Esophagus (tissue), 2 donors: ENCODE measurements around the gene RTL5. TPM values are rescaled to one million over a fixed set of nuclear protein-coding genes. Genes with fewer than 3 reads are reported as not detected.
"Not testable (repeated sequence)": the region's sequence is repeated elsewhere in the genome, so short reads cannot be mapped to it uniquely, and the experiment has no call there.

ENCODE experiments used
- H3K27ac ChIP-seq, 2 donors: one replicate each; pipeline ENCODE4 v1.5.1; 2013; ENCODE audit warnings: low read depth in 2 of 2, mild to moderate bottlenecking in 2 of 2, inconsistent platforms in 1 of 2, low read length in 1 of 2, moderate library complexity in 1 of 2
- H3K27me3 ChIP-seq, 2 donors: one replicate each; pipeline ENCODE4 v1.6.1; 2013; ENCODE audit warnings: low read length in 2 of 2, control low read depth in 1 of 2, mild to moderate bottlenecking in 1 of 2; ENCODE audit not compliant: insufficient read depth in 2 of 2, control insufficient read depth in 1 of 2
- H3K36me3 ChIP-seq, 2 donors: one replicate each; pipeline ENCODE4 v1.6.1; 2013; ENCODE audit warnings: low read length in 1 of 2; ENCODE audit not compliant: control insufficient read depth in 2 of 2, insufficient read depth in 2 of 2
- H3K4me1 ChIP-seq, 2 donors: one replicate each; pipeline ENCODE4 v1.6.1; 2013; ENCODE audit warnings: low read length in 1 of 2; ENCODE audit not compliant: control insufficient read depth in 2 of 2, insufficient read depth in 2 of 2
- H3K4me3 ChIP-seq, 2 donors: one replicate each; pipeline ENCODE4 v1.5.1; 2013; ENCODE audit warnings: low read length in 2 of 2, mild to moderate bottlenecking in 2 of 2, low read depth in 1 of 2, moderate library complexity in 1 of 2
- H3K9me3 ChIP-seq, 2 donors: one replicate each; pipeline ENCODE4 v1.6.1; 2013; ENCODE audit warnings: mild to moderate bottlenecking in 2 of 2, low read depth in 1 of 2, low read length in 1 of 2, moderate library complexity in 1 of 2; ENCODE audit not compliant: control insufficient read depth in 2 of 2, insufficient read depth in 1 of 2
- WGBS, 2 donors: extraction: QIAGEN DNeasy Blood & Tissue Kit; methylation state at CpG; one replicate each; pipeline ENCODE4 v1.1.7; 2013; 5-methylcytosine and 5-hydroxymethylcytosine counted together
- polyA plus RNA-seq, 2 donors: library from polyadenylated mRNA; stranded (reverse); fragments of 200-250 nt; gene quantifications; one replicate each; pipeline ENCODE4 v1.2.3, GENCODE V29; 2013
- donor health status: healthy with polysubstance abuse.
- donor health status: Bipolar disorder and iron deficiency.

RTL5 gene
- 1 to 10 TPM in 1 of 2 donors, under 1 TPM in 1; 0.92 to 1.2 TPM for polyA plus RNA-seq

DNA sequence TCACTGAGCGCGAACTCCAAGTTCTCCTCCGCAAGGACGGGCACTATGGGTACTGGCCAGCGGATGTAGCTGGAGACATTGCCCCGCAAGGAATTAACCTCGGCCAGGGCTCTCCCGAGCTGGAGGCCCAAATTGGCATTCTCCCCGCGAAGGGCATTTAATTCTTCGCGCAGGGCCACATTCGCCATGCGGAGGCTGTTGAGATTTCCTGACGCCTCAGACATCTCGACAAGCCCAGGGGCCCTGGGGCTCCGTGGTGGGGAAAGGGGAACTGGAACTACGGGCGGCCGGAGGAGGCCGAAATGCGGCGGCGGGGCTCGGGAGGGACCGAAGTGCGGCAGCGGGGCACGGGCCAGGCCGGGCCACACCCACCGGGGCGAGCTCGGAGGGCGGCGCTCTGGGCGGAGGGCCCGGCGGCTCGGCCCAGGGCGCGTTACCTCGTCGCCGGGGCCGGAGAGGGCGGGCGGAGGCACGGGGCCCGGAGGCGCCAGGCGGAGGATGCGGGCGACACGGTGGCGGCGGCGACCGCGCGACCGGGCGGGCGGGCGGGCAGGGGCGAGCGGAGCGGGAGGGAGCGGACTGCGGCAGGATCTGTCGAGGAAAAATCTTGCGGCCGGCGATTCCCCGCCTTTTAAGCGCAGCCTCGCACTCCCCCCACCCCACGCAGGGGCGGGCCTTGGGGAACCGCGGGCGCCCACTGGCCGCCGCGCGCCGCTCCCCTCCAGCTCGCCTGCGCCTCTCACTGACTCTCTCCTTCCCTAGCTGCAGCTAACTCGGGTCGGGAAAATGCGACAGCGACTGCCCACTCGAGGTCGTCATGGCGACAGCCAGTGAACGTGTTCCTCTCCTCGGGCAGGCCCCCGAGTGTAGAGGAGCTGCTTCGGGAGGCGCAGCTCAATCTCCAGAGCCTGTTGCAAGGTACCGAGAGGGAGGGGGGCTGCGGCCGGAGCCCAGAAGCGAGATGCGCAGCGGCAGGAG lies at the start of gene RTL5:
Gene RTL5, minus strand, starts transcription at position 599 of the 978 bp plus-strand sequence.
- H3K27me3 ChIP-seq: no peaks in the 10 kb centered on the region
- H3K4me3 ChIP-seq: peak within 1 kb of the TSS; percentile 39
- no peaks in the 10 kb centered on the region for H3K36me3 ChIP-seq
- 2 to 17% methylated on average over 81 to 106 of the region's 106 CpGs for WGBS, 2 donors
- no peaks in the 10 kb centered on the region for H3K4me1 ChIP-seq
- H3K27ac ChIP-seq: peak within 1 kb of the TSS; percentile 59 to 70
- H3K9me3 ChIP-seq: no peaks in the 10 kb centered on the region

DNA sequence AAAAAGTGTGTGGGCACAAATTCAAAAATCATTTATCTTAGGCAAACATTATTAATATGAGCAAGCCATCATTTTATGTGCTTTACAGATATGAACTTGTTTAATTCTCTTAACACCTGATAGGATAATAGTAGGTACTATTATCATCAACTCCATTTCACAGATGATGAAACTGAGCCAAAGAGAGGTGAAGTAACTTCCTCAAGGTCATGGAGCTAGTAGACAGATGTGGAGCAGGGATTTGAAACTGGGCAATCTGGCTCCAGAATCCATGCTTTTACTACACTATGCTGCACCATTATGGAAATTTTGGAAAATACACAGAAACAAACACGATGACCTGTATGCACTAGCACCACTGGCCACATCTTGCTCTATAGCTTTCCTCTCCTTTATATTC lies 48.8 kb upstream of the RTL5 start:
- Histone ChIP-seq H3K4me3 (no peak overlapping the region), H3K27me3 (no peaks in the 10 kb centered on the region), H3K27ac (no peak overlapping the region), H3K4me1 (peaks cover 3% of the 10 kb centered on the region in 2 donors), H3K36me3 (no peaks in the 10 kb centered on the region), H3K9me3 (no peaks in the 10 kb centered on the region)
- 24 to 48% methylated on average over 1 of the region's 1 CpG for WGBS, 2 donors

DNA sequence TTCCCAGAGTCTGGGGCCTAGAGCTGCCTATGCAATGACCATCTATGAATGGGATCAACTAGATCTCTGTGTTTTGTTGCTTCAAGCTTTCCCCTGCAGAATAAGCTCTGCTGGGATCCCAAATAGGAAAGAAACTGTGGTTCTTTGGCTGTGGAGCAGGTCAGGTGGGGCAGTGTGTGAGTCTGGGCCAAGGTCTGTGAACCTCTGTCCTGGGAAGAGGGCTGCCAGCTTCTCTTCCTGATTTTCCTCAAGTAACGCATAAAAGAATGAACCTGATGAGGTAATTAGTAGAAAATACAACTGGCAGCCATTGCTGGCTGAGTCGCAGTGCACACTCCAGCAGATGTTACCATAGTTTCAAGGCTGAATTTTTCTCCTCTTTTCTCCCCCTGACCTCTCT lies 45.3 kb upstream of the RTL5 start:
- no peaks in the 10 kb centered on the region for H3K27me3 ChIP-seq
- H3K4me3 ChIP-seq: no peak overlapping the region
- H3K27ac ChIP-seq: no peak overlapping the region
- no peaks in the 10 kb centered on the region for H3K36me3 ChIP-seq
- no peaks in the 10 kb centered on the region for H3K9me3 ChIP-seq
- no peaks in the 10 kb centered on the region for H3K4me1 ChIP-seq
- WGBS, 2 donors: 66 to 73% methylated on average over 2 of the region's 2 CpGs

DNA sequence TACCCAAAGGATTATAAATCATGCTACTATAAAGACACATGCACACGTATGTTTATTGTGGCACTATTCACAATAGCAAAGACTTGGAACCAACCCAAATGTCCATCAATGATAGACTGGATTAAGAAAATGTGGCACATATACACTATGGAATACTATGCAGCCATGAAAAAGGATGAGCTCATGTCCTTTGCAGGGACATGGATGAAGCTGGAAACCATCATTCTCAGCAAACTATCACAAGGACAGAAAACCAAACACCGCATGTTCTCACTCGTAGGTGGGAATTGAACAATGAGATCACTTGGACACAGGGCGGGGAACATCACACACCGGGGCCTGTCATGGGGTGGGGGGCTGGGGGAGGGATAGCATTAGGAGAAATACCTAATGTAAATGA lies 44.6 kb upstream of the RTL5 start:
- not testable (repeated sequence) for H3K9me3 ChIP-seq, H3K36me3 ChIP-seq, H3K27me3 ChIP-seq, H3K4me3 ChIP-seq, H3K27ac ChIP-seq, H3K4me1 ChIP-seq
- WGBS, 2 donors: 93 to 94% methylated on average over 3 to 4 of the region's 5 CpGs

DNA sequence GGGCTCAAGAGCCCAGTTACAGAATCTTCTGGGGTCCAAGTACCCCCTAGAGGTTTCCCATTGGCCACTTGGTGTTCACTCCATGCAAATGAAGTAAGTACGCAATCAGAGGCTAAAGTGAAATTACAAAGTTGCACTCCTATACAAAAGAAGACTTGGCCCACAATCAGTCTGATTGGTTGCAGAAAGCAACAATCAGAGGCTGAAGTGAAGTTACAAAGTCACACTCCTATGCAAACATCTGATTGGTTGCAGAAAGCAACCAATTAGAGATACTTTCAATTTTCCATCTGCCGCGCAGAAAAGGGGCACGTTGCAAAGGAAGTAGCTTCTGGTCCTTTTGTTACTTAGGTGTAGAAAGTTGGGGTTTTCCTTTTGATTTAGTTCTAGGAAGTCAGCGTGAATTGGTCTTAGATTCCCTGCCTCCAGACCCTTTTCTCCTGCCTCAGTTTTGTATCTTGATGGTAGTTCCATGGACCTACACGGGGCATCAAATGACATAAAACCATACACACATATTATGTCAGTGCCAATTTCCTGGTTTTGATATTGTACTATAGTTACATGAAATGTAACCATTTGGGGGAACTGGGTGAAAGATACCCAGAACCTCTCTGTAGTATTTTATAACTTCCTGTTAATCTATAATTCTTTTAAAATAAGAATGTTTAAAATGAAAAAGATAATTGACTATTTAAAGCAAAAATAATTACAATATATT lies 37.5 kb upstream of the RTL5 start:
- H3K9me3 ChIP-seq: no peaks in the 10 kb centered on the region
- H3K4me1 ChIP-seq: no peaks in the 10 kb centered on the region
- WGBS, 2 donors: 62 to 64% methylated on average over 6 of the region's 6 CpGs
- peaks cover 0 to 2% of the 10 kb centered on the region in 2 donors for H3K27me3 ChIP-seq
- H3K36me3 ChIP-seq: no peaks in the 10 kb centered on the region
- no peak overlapping the region for H3K27ac ChIP-seq
- no peak overlapping the region for H3K4me3 ChIP-seq

DNA sequence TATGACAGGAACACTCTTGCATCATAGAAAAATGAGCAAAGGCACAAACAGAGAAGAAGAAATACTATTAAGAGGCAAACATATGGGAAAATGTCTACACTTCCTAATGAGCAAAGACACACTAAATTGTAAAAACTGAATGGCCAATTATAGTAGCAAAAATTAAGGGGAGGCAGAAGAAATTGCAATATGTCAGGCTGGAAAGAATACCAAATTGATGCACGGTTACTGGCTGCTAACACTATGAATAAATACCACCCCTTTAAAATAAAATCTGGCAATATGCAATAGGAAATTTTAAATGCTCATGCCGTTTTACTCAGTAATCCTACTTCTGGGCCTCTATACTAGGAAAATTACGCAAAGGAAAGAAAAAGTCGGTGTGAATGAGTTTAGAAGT lies 33.8 kb upstream of the RTL5 start:
- Histone ChIP-seq H3K27ac (no peak overlapping the region), H3K9me3 (no peaks in the 10 kb centered on the region), H3K4me1 (no peaks in the 10 kb centered on the region), H3K27me3 (peaks cover 0 to 2% of the 10 kb centered on the region in 2 donors), H3K4me3 (no peak overlapping the region), H3K36me3 (no peaks in the 10 kb centered on the region)
- 65 to 70% methylated on average over 4 of the region's 4 CpGs for WGBS, 2 donors

DNA sequence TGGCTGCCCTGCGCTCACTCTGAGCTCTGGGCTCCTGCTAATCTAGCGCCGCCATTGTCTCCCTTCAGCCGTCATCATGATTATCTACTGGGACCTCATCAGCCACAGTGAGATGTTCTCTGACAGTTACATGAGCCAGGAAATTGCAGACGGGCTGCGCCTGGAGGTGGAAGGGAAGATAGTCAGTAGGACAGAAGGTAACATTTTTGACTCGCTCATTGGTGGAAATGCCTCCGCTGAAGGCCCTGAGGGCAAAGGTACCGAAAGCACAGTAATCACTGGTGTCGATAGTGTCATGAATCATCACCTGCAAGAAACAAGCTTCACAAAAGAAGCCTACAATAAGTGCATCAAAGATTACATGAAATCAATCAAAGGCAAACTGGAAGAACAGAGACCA lies 28.1 kb upstream of the RTL5 start:
- Histone ChIP-seq H3K27ac (no peak overlapping the region), H3K27me3 (peaks cover 0 to 3% of the 10 kb centered on the region in 2 donors), H3K36me3 (no peaks in the 10 kb centered on the region), H3K9me3 (peaks cover 0 to 2% of the 10 kb centered on the region in 2 donors), H3K4me1 (no peaks in the 10 kb centered on the region), H3K4me3 (no peak overlapping the region)
- whole genome bisulfite sequencing, 2 donors: 74 to 82% methylated on average over 10 of the region's 10 CpGs

DNA sequence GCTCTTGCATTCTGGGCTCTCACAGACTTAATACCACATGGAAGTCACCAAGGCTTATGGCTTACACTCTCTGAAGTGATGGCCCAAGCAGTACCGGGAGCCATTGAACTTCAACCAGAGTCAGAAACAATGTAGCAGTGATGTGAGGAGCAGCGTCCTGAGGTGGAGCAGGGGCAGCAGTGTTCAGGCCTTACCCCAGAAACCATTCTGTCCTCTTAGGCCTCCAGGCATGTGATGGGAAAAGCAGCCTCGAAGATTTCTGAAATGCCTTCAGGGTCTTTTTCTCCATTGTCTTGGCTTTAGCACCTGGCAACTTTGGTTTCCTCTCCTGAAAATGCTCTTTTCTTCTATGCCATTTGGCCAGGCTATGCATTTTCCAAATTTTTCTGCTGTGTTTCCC lies 27.1 kb upstream of the RTL5 start:
- Histone ChIP-seq H3K9me3 (peaks cover 0 to 2% of the 10 kb centered on the region in 2 donors), H3K4me3 (no peak overlapping the region), H3K36me3 (no peaks in the 10 kb centered on the region), H3K27me3 (peaks cover 0 to 3% of the 10 kb centered on the region in 2 donors), H3K4me1 (no peaks in the 10 kb centered on the region), H3K27ac (no peak overlapping the region)
- 83 to 86% methylated on average over 3 of the region's 3 CpGs for WGBS, 2 donors

DNA sequence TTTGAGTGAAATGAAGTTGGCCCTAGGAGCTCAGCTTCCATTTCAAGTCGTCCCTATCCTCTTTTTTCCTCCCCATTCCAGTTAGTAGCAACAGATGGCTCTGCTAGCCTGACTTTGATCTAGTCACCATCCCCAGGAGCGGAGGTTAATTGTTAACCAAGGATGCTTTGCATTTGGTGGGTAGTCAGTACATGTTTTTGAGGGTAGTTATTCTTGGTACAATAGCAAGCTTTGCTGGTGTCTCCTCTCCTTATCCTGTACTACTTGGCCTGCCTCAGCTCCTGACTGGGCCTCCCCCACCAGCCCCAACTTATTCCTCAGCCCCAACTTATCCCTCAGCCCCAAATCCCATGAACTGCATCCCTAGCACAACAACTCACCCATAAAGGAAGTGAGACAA lies 14.8 kb upstream of the RTL5 start:
- H3K4me3 ChIP-seq: no peak overlapping the region
- no peak overlapping the region for H3K27ac ChIP-seq
- no peaks in the 10 kb centered on the region for H3K36me3 ChIP-seq
- H3K9me3 ChIP-seq: no peaks in the 10 kb centered on the region
- no peaks in the 10 kb centered on the region for H3K4me1 ChIP-seq
- WGBS, 2 donors: 54 to 86% methylated on average over 2 of the region's 2 CpGs
- peaks cover 0 to 4% of the 10 kb centered on the region in 2 donors for H3K27me3 ChIP-seq
